OCI-LY3 (cell line): Measurements from ENCODE around the gene OSBPL3.

ENCODE experiments used
- CTCF ChIP-seq: fragments of 200-600, 300-600 bp; sonication (generic); IDR thresholded peaks from 2 replicates; pipeline ENCODE4 v1.5.1; 2014; ENCODE audit warnings: antibody characterized with exemption, low read length, low read depth
- EZH2phosphoT487 ChIP-seq: fragments of 200-600 bp; shearing (Covaris generic); IDR thresholded peaks from 2 replicates; pipeline ENCODE4 v1.6.1; 2018; ENCODE audit warnings: antibody characterized with exemption, mixed run types, low read depth

DNA sequence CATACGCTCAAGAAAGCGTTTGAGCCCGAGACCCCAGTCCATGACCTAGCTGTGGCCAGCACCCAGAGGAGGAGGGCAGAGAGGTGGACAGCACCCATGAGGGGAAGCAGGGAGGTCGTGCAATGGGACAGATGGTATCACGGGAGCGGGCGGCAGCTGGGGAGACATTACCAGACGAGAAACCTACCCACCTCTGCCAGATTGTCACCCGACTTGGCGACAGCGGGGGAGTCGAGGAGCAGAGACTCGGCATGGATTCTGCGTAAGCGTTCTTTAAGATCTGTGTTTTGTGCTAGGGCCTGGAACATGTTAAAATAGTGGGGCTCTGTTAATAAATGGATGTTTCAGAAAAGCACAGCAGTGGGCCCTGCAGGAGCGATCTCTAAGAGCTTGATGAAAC is 131.1 kb downstream of the OSBPL3 start:
- TF ChIP-seq CTCF (no peak), EZH2phosphoT487 (no peak)
